GM12872 (cell line): ENCODE data around the gene IL10RA.

Experiments used
- CTCF ChIP-seq: IDR thresholded peaks from 3 replicates; pipeline ENCODE4 v1.5.1; 2011; ENCODE audit warnings: low read depth, mild to moderate bottlenecking, low read length, moderate library complexity; ENCODE audit not compliant: insufficient read depth

The IL10RA gene

GRCh38 chr11:118033443-118033842, 47.2 kb downstream of the IL10RA start:
- TF ChIP-seq CTCF, result no peak

- TF ChIP-seq CTCF, result no peak
Observed at GRCh38 chr11:118042141-118042540, 55.9 kb downstream of the IL10RA start.

GRCh38 chr11:118042796-118043195, 56.6 kb downstream of the IL10RA start:
- TF ChIP-seq CTCF, result no peak

GRCh38 chr11:118045191-118045590, 59.0 kb downstream of the IL10RA start:
- TF ChIP-seq CTCF, result no peak

GRCh38 chr11:118046051-118046963, 60.1 kb downstream of the IL10RA start:
- TF ChIP-seq CTCF, result no peak

GRCh38 chr11:118046964-118047700, 60.9 kb downstream of the IL10RA start:
- no peak for TF ChIP-seq CTCF

- TF ChIP-seq CTCF, result no peak
Observed at GRCh38 chr11:118047749-118048148, 61.6 kb downstream of the IL10RA start.
